Neural cell (in vitro differentiated cells): Measurements from ENCODE around the gene CYP2U1. TPM values are rescaled to one million over a fixed set of nuclear protein-coding genes. Genes with fewer than 3 reads are reported as not detected.

Experiments
- H2AFZ ChIP-seq: fragments of 200-600, 300-800 bp; sonication (generic), shearing (Covaris generic); 2 replicates; pipeline ENCODE4 v1.6.0; 2014; ENCODE audit warnings: low read depth, mild to moderate bottlenecking, antibody characterized with exemption, low read length, moderate library complexity
- H3F3A ChIP-seq: fragments of 200-600 bp; shearing (Covaris generic); 2 replicates; pipeline ENCODE4 v1.6.1; 2016; ENCODE audit warnings: mild to moderate bottlenecking, moderate library complexity, mixed read lengths, antibody characterized with exemption, low read length; ENCODE audit not compliant: insufficient read depth, poor library complexity, severe bottlenecking
- H3K27ac ChIP-seq: fragments of 200-600, 300-800 bp; sonication (generic), shearing (Covaris generic); 2 replicates; pipeline ENCODE4 v1.5.1; 2014; ENCODE audit warnings: mild to moderate bottlenecking, low read length, moderate library complexity
- H3K27me3 ChIP-seq: fragments of 300-800, 200-600 bp; sonication (generic), shearing (Covaris generic); 2 replicates; pipeline ENCODE4 v1.6.0; 2014; ENCODE audit warnings: mild to moderate bottlenecking, low read depth, low read length, moderate library complexity; ENCODE audit not compliant: insufficient read depth
- H3K36me3 ChIP-seq: fragments of 300-800, 200-600 bp; sonication (generic), shearing (Covaris generic); 2 replicates; pipeline ENCODE4 v1.5.1; 2014; ENCODE audit warnings: mild to moderate bottlenecking, antibody characterized with exemption, low read length, moderate library complexity; ENCODE audit not compliant: insufficient read depth
- H3K4me2 ChIP-seq: fragments of 300-800, 200-600 bp; sonication (generic), shearing (Covaris generic); 2 replicates; pipeline ENCODE4 v1.6.0; 2014; ENCODE audit warnings: mild to moderate bottlenecking, low read length
- H3K4me3 ChIP-seq: fragments of 300-800, 200-600 bp; sonication (generic), shearing (Covaris generic); 2 replicates; pipeline ENCODE4 v1.5.1; 2014; ENCODE audit warnings: mild to moderate bottlenecking, low read length, moderate library complexity
- H3K79me2 ChIP-seq: fragments of 200-600 bp; shearing (Covaris generic); replicated peaks from 2 replicates; pipeline ENCODE4 v1.6.0; 2014; ENCODE audit warnings: mild to moderate bottlenecking, low read length, moderate library complexity; ENCODE audit not compliant: insufficient read depth
- H3K9ac ChIP-seq: fragments of 300-800, 200-600 bp; sonication (generic), shearing (Covaris generic); 2 replicates; pipeline ENCODE4 v1.6.1; 2016; ENCODE audit warnings: mild to moderate bottlenecking, low read length, mixed read lengths
- H3K9me2 ChIP-seq: fragments of 200-600 bp; shearing (Covaris generic); 2 replicates; pipeline ENCODE4 v1.6.1; 2016; ENCODE audit warnings: mild to moderate bottlenecking, low read length, mixed read lengths; ENCODE audit not compliant: insufficient read depth
- H3K9me3 ChIP-seq: fragments of 200-600, 300-800 bp; sonication (generic), shearing (Covaris generic); 2 replicates; pipeline ENCODE4 v1.6.1; 2016; ENCODE audit warnings: mild to moderate bottlenecking, mixed run types, low read length, moderate library complexity, mixed read lengths
- H4K20me1 ChIP-seq: fragments of 200-600 bp; shearing (Covaris generic); 2 replicates; pipeline ENCODE4 v1.6.1; 2016; ENCODE audit warnings: mild to moderate bottlenecking, mixed run types; ENCODE audit not compliant: insufficient read depth
- EP300 ChIP-seq: fragments of 450-650 bp; conservative IDR thresholded peaks from 2 replicates; pipeline ENCODE4 v1.6.1; 2014; ENCODE audit warnings: antibody characterized with exemption, mild to moderate bottlenecking, moderate library complexity; ENCODE audit not compliant: poor library complexity, severe bottlenecking
- EZH2 ChIP-seq: fragments of 200-600, 300-800 bp; shearing (Covaris generic), sonication (generic); IDR thresholded peaks from 2 replicates; pipeline ENCODE4 v1.6.1; 2014; ENCODE audit warnings: antibody characterized with exemption, low read length, borderline replicate concordance, mild to moderate bottlenecking; ENCODE audit not compliant: insufficient read depth, poor library complexity, severe bottlenecking
- MXI1 ChIP-seq: fragments of 450-650 bp; conservative IDR thresholded peaks from 2 replicates; pipeline ENCODE4 v1.6.1; 2014; ENCODE audit warnings: antibody characterized with exemption, mild to moderate bottlenecking; ENCODE audit not compliant: poor library complexity, severe bottlenecking
- POLR2AphosphoS5 ChIP-seq: IDR thresholded peaks from 2 replicates; pipeline ENCODE4 v1.6.1; 2012
- RAD21 ChIP-seq: fragments of 450-650 bp; conservative IDR thresholded peaks from 2 replicates; pipeline ENCODE4 v1.6.1; 2014; ENCODE audit warnings: antibody characterized with exemption, mild to moderate bottlenecking, moderate library complexity
- SMC3 ChIP-seq: fragments of 450-650 bp; conservative IDR thresholded peaks from 2 replicates; pipeline ENCODE4 v1.6.1; 2014; ENCODE audit warnings: antibody characterized with exemption, mild to moderate bottlenecking, moderate library complexity; ENCODE audit not compliant: poor library complexity
- TAF1 ChIP-seq: IDR thresholded peaks from 2 replicates; pipeline ENCODE4 v1.6.1; 2012; ENCODE audit warnings: low read depth
- polyA plus RNA-seq: library from polyadenylated mRNA; depleted of rRNA; stranded (reverse); fragments of >200 nt; gene quantifications from 2 replicates; pipeline ENCODE4 v1.2.3, GENCODE V29; 2014
- TF ChIP-seq, protein P1 (sequence below): fragments of 450-650 bp; IDR thresholded peaks from 2 replicates; pipeline ENCODE4 v1.5.1; 2014; ENCODE audit warnings: antibody characterized with exemption, mild to moderate bottlenecking, moderate library complexity; ENCODE audit not compliant: poor library complexity, severe bottlenecking
- TF ChIP-seq, protein P2 (sequence below): IDR thresholded peaks from 2 replicates; pipeline ENCODE4 v1.6.1; 2012; ENCODE audit warnings: borderline replicate concordance

The CYP2U1 gene
- polyA plus RNA-seq, 1 donor from 2014 or later = 8.8 TPM

DNA sequence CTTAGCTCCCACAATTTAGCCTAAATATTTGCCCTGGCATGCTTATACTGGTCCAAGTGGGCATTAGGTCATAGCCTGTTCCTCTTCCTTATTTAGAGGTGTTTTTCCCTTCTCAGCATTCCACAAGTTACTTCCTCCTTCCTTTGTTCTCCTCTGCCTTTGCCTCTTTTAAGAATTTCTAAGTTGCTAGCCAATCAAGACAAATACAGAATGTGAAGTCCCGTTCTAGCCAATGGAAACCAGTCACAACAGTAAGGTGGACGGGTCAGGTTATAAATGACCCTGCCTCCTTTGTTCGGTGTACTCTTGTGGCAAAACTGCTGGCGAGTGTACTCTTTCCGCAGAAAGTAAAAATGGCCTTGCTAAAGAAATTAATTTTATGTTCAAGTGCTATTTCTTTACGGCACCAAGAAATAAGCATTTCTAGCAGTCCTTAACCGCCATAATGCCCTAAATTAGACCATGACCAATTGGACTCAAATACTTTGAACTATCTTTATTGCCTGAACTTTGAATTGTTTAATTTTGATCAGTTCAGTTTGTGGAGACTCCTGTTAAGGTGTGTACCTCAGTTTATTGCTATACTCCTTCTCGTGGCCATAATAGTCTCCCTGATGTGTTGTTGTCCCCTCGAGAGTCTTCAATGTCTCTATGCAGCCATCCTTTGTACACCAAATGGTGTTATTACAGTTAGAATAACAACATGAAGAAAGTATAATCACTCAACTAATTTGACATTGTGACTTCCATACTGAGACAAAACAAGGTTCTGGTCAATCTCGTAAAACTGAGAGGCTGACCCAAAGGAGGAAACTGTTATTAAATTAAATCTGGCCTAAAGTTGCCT is 56.8 kb downstream of the CYP2U1 start (continued):
- no peak for TF ChIP-seq TAF1

DNA sequence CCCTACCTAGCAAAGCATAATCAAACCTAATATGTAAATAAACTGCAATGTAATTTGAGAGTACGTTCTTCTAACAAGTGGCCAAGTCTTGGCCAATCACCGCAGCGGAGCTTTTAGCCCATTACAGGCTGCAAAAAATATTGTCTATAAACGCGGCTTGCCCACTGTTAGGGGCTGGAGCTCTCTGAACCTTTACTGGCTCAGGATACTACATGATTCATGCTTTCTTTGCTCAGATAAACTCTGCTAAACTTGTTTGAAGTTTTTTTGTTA is 57.4 kb downstream of the CYP2U1 start:
- H3K9ac ChIP-seq = no peak overlapping the region
- no peaks in the 10 kb centered on the region for H3K36me3 ChIP-seq
- H3K27me3 ChIP-seq = no peaks in the 10 kb centered on the region
- no peaks in the 10 kb centered on the region for H4K20me1 ChIP-seq
- TF ChIP-seq MXI1 (no peak), POLR2AphosphoS5 (no peak), RAD21 (no peak)
- TF ChIP-seq, protein P1, sequence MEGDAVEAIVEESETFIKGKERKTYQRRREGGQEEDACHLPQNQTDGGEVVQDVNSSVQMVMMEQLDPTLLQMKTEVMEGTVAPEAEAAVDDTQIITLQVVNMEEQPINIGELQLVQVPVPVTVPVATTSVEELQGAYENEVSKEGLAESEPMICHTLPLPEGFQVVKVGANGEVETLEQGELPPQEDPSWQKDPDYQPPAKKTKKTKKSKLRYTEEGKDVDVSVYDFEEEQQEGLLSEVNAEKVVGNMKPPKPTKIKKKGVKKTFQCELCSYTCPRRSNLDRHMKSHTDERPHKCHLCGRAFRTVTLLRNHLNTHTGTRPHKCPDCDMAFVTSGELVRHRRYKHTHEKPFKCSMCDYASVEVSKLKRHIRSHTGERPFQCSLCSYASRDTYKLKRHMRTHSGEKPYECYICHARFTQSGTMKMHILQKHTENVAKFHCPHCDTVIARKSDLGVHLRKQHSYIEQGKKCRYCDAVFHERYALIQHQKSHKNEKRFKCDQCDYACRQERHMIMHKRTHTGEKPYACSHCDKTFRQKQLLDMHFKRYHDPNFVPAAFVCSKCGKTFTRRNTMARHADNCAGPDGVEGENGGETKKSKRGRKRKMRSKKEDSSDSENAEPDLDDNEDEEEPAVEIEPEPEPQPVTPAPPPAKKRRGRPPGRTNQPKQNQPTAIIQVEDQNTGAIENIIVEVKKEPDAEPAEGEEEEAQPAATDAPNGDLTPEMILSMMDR = no peak
- H3K27ac ChIP-seq = no peak overlapping the region
- peaks cover 3% of the 10 kb centered on the region for H3K79me2 ChIP-seq
- H2AFZ ChIP-seq = no peak overlapping the region
- no peaks in the 10 kb centered on the region for H3F3A ChIP-seq
- no peak overlapping the region for H3K4me2 ChIP-seq
- H3K9me2 ChIP-seq = no peaks in the 10 kb centered on the region
- no peaks in the 10 kb centered on the region for H3K9me3 ChIP-seq
- H3K4me3 ChIP-seq = peak overlapping the region; percentile 92

DNA sequence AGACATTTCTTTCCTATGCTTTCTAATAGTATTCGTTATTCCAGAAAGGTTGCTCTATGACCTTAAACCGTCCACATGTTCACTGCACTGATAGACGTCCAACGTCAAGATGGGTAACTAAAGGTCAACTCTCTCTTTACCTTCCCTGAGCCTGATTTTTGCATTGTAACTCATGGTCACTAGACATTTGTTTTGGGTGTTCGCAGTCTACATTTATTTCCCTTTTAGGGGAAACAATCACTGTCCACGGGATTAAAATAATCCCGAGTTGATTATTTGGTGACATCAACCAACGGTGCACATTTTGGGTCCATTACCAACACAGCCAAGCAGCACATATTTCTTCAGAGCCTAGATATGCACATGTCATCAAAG is 57.8 kb downstream of the CYP2U1 start:
- Histone ChIP-seq H3K4me3 (peak overlapping the region; percentile 92), H3K27ac (peak overlapping the region; percentile 47), H3K9ac (peak overlapping the region; percentile 88)

More for the DNA sequence above, 57.8 kb downstream of the CYP2U1 start:
- Histone ChIP-seq H3K9me3 (no peaks in the 10 kb centered on the region), H3K9me2 (no peaks in the 10 kb centered on the region), H3F3A (no peaks in the 10 kb centered on the region), H3K36me3 (no peaks in the 10 kb centered on the region), H4K20me1 (no peaks in the 10 kb centered on the region), H3K27me3 (no peaks in the 10 kb centered on the region), H2AFZ (peak overlapping the region; percentile 83), H3K4me2 (peak overlapping the region; percentile 82), H3K79me2 (peaks cover 5% of the 10 kb centered on the region)
- TF ChIP-seq EP300 (no peak), MXI1 (no peak), TAF1 (no peak), RAD21 (no peak), SMC3 (no peak), POLR2AphosphoS5 (no peak), EZH2 (no peak)
- TF ChIP-seq, protein P1 = no peak
- TF ChIP-seq, protein P2, sequence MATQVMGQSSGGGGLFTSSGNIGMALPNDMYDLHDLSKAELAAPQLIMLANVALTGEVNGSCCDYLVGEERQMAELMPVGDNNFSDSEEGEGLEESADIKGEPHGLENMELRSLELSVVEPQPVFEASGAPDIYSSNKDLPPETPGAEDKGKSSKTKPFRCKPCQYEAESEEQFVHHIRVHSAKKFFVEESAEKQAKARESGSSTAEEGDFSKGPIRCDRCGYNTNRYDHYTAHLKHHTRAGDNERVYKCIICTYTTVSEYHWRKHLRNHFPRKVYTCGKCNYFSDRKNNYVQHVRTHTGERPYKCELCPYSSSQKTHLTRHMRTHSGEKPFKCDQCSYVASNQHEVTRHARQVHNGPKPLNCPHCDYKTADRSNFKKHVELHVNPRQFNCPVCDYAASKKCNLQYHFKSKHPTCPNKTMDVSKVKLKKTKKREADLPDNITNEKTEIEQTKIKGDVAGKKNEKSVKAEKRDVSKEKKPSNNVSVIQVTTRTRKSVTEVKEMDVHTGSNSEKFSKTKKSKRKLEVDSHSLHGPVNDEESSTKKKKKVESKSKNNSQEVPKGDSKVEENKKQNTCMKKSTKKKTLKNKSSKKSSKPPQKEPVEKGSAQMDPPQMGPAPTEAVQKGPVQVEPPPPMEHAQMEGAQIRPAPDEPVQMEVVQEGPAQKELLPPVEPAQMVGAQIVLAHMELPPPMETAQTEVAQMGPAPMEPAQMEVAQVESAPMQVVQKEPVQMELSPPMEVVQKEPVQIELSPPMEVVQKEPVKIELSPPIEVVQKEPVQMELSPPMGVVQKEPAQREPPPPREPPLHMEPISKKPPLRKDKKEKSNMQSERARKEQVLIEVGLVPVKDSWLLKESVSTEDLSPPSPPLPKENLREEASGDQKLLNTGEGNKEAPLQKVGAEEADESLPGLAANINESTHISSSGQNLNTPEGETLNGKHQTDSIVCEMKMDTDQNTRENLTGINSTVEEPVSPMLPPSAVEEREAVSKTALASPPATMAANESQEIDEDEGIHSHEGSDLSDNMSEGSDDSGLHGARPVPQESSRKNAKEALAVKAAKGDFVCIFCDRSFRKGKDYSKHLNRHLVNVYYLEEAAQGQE = no peak
